Left lung (tissue), 10 donors: ENCODE results near the gene ADPRHL1. TPM values are rescaled to one million over a fixed set of nuclear protein-coding genes. Genes with fewer than 3 reads are reported as not detected.
A peak's percentile ranks its signal among the peaks of the same experiment; 100 is the strongest.

ENCODE experiments used
- ATAC-seq: fragments of 200-7000 bp; cut with Tn5 transposase; one replicate; pipeline ENCODE4 v1.9.1; 2020; ENCODE audit warnings: moderate library complexity
- DNase-seq, 4 donors: peaks; one replicate each; pipeline ENCODE4 v3.0.0-alpha.2; 2013 to 2020
- H3K27ac ChIP-seq, 2 donors: fragments of 200-600 bp; sonication (generic) in 1 of 2; one replicate each; pipeline versions ENCODE4 v1.5.0 to v1.8.0; 2020 to 2021
- H3K27me3 ChIP-seq, 2 donors: fragments of 200-600 bp; sonication (generic) in 1 of 2; one replicate each; pipeline versions ENCODE4 v1.5.0 to v1.8.0; 2020 to 2021
- H3K36me3 ChIP-seq, 2 donors: fragments of 200-600 bp; sonication (generic) in 1 of 2; one replicate each; pipeline versions ENCODE4 v1.5.0 to v1.8.0; 2020 to 2021
- H3K4me1 ChIP-seq, 2 donors: fragments of 200-600 bp; one replicate each; pipeline ENCODE4 v1.8.0; 2021
- H3K4me3 ChIP-seq, 2 donors: fragments of 200-600 bp; sonication (generic) in 1 of 2; one replicate each; pipeline versions ENCODE4 v1.5.0 to v1.8.0; 2020 to 2021; ENCODE audit warnings: mild to moderate bottlenecking in 1 of 2
- H3K9me3 ChIP-seq, 2 donors: fragments of 200-600 bp; sonication (generic) in 1 of 2; one replicate each; pipeline versions ENCODE4 v1.5.0 to v1.8.0; 2020 to 2021
- intact Hi-C, 2 donors: fragments of 100-400 bp; cut with DNase I; formaldehyde crosslinking; loops; one replicate each; pipeline versions ENCODE4 v1.11.2 to v1.14.2; 2022
- polyA plus RNA-seq, 6 donors: library from polyadenylated mRNA; unstranded; fragments of 120-200 nt; gene quantifications; one replicate each; pipeline ENCODE4 v1.2.1, GENCODE V29; 2013; ENCODE audit not compliant: insufficient read length in 6 of 6
- total RNA-seq, 2 donors: library from RNA; stranded (reverse); fragmentation: NEBNext Ultra II Directional; extraction: Animal tissue kit (Norgen Biotek cat#: 25700); gene quantifications; one replicate each; pipeline ENCODE4 v1.2.1, GENCODE V29; 2021
- TF ChIP-seq, protein P1 (sequence below), 2 donors: fragments of 200-600 bp; sonication (generic) in 1 of 2; IDR thresholded peaks; one replicate each; pipeline versions ENCODE4 v1.5.0 to v1.8.0; 2021; ENCODE audit warnings: antibody characterized with exemption in 2 of 2
- donor health status: DM: no; HTN: yes; CAD: no.
- donor health status: DM: no; HTN: no; CAD: no.

Gene ADPRHL1
- total and polyA plus RNA-seq, 8 donors = 0.66 to 2.3 (median 1.5) TPM

- Histone ChIP-seq H3K27me3 (peaks cover 0 to 61% of the 10 kb centered on the region in 2 donors), H3K4me1 (peaks cover 0 to 6% of the 10 kb centered on the region in 2 donors)
- intact Hi-C loops = no loop called here
These were observed 45.5 kb downstream of the ADPRHL1 start for GRCh38 chr13:113407531-113408393.

GRCh38 chr13:113407103-113407530, 46.2 kb downstream of the ADPRHL1 start:
- DNase-seq (peak in 1 of 4 donors; percentile 73), ATAC-seq (no peak)
- Histone ChIP-seq H3K27ac (no peak overlapping the region), H3K9me3 (no peaks in the 10 kb centered on the region), H3K27me3 (peaks cover 0 to 67% of the 10 kb centered on the region in 2 donors), H3K4me1 (peaks cover 0 to 6% of the 10 kb centered on the region in 2 donors), H3K36me3 (no peaks in the 10 kb centered on the region), H3K4me3 (no peak overlapping the region)
- TF ChIP-seq, protein P1, sequence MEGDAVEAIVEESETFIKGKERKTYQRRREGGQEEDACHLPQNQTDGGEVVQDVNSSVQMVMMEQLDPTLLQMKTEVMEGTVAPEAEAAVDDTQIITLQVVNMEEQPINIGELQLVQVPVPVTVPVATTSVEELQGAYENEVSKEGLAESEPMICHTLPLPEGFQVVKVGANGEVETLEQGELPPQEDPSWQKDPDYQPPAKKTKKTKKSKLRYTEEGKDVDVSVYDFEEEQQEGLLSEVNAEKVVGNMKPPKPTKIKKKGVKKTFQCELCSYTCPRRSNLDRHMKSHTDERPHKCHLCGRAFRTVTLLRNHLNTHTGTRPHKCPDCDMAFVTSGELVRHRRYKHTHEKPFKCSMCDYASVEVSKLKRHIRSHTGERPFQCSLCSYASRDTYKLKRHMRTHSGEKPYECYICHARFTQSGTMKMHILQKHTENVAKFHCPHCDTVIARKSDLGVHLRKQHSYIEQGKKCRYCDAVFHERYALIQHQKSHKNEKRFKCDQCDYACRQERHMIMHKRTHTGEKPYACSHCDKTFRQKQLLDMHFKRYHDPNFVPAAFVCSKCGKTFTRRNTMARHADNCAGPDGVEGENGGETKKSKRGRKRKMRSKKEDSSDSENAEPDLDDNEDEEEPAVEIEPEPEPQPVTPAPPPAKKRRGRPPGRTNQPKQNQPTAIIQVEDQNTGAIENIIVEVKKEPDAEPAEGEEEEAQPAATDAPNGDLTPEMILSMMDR (IDR thresholded peaks at IDR 0.05) = no peak
- intact Hi-C loops = no loop called here

More at GRCh38 chr13:113407531-113408393, 45.5 kb downstream of the ADPRHL1 start:
- H3K36me3 ChIP-seq = no peaks in the 10 kb centered on the region
- TF ChIP-seq, protein P1 (IDR thresholded peaks at IDR 0.05) = no peak
- ATAC-seq = no peak
- peak in 2 of 4 donors; percentile 20 to 72 for DNase-seq
- H3K4me3 ChIP-seq = no peak overlapping the region
- no peak overlapping the region for H3K27ac ChIP-seq
- no peaks in the 10 kb centered on the region for H3K9me3 ChIP-seq

DNA sequence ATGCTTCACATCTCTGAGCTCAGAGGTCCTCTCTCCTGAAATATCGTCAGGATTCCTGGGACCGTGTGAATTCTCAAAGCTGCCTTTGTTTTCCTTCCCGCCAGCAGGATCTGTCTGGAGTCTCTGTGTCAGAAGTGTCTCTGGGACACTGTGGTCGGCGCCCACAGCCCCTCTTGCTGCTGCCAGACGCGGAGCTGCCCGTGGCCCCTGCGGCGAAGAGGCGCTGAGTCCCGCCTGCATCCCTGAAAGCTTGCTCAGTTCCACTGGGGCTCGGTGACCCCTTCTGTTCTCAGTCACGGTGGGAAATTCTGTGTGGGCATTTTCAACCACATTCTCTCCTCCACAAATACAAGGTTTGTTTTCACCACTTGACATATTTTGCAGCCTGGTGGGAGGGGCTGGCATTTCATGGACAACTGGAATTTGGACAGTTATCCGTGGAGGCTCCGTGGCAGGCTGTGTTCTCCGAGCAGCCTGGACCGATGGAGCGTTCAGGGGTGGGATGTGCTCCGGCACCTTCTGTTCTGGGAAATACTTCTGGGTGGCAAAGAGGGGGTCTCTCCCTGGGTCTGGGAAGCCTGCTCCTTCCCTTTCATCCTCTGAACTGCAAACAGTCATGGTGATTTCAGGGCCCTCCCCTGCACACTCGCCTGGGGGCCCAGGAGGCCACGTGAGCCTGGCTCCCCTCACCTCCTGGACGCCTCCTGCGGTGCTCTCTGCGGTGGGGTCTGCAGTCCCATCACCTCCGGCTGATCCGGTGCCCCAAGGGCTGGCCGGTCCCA, 46.8 kb downstream of the ADPRHL1 start:
- ATAC-seq (no peak), DNase-seq (peak in 1 of 4 donors; percentile 60)
- no peak overlapping the region for H3K4me3 ChIP-seq
- no peaks in the 10 kb centered on the region for H3K36me3 ChIP-seq
- H3K27me3 ChIP-seq = peaks cover 0 to 73% of the 10 kb centered on the region in 2 donors
- H3K4me1 ChIP-seq = peaks cover 0 to 6% of the 10 kb centered on the region in 2 donors
- TF ChIP-seq, protein P1 (IDR thresholded peaks at IDR 0.05) = no peak
- no peaks in the 10 kb centered on the region for H3K9me3 ChIP-seq
- H3K27ac ChIP-seq = no peak overlapping the region
- intact Hi-C loops = no loop called here

DNA sequence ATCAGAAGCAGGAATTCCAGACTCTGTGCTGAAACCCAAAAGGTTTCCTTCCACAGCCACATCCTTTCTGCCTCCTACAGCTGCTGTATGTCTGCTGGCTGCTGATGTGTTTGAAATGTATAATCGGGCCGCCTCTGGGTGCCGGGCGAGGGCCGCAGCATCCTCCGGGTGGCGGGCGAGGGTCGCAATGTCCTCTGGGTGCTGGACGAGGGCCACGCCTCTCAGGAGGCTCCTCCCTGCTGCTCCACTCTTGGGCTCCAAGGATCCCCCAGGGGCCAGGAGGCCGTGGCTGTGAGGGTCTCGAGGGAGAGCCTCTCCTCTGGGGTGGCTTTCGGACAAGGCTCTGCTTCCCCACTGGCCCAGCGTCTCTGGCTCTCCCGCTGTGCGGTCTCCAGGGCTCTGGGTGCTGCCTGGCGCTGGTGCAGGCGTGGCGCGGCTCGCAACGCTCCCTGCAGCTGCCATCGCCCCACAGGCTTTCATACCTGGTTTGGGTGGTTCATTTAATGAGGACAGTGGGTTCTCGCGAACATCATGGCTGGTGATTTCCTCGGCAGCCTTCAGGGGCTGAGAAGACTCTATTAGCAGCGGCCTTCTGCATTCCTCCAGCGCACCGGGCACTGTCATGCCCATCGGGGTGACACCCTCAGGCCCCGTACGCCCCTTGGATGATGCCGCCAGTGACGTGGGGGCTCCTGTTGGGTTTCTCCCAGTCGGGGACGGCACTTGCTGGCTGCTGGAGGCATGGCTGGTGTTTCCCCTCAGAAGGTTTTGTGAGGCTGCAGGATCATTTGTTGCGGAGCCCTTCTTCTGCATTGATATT, 47.6 kb downstream of the ADPRHL1 start:
- Histone ChIP-seq H3K9me3 (no peaks in the 10 kb centered on the region), H3K4me3 (no peak overlapping the region), H3K27ac (no peak overlapping the region), H3K4me1 (peaks cover 0 to 3% of the 10 kb centered on the region in 2 donors), H3K27me3 (peaks cover 0 to 78% of the 10 kb centered on the region in 2 donors), H3K36me3 (no peaks in the 10 kb centered on the region)
- intact Hi-C loops = no loop called here
- TF ChIP-seq, protein P1 (IDR thresholded peaks at IDR 0.05) = no peak
- no peak for ATAC-seq
- peak in 2 of 4 donors; percentile 59 to 61 for DNase-seq
